HepG2 (cell line): ENCODE results near the gene LSM2. TPM values are rescaled to one million over a fixed set of nuclear protein-coding genes. Genes with fewer than 3 reads are reported as not detected.

Experiments used
- CENPT ChIP-seq: sonication (generic); formaldehyde crosslinking; IDR thresholded peaks from 2 replicates; pipeline ENCODE4 v1.8.0; 2022; ENCODE audit warnings: low read depth, mild to moderate bottlenecking, moderate library complexity, missing genetic modification reagents
- FUBP1 ChIP-seq: sonication (generic); formaldehyde crosslinking; IDR thresholded peaks from 2 replicates; pipeline ENCODE4 v1.5.1; 2020; ENCODE audit warnings: missing genetic modification reagents, mild to moderate bottlenecking, borderline replicate concordance
- HOXD1 ChIP-seq: sonication (generic); formaldehyde crosslinking; IDR thresholded peaks from 2 replicates; pipeline ENCODE4 v1.5.0; 2020; ENCODE audit warnings: missing genetic modification reagents
- MAF1 ChIP-seq: sonication (generic); formaldehyde crosslinking; IDR thresholded peaks from 2 replicates; pipeline ENCODE4 v1.5.0; 2020; ENCODE audit warnings: missing genetic modification reagents, borderline replicate concordance
- MYC ChIP-seq: sonication (generic); formaldehyde crosslinking; IDR thresholded peaks from 2 replicates; pipeline ENCODE4 v1.9.0; 2021; ENCODE audit warnings: missing genetic modification reagents, borderline replicate concordance
- NBN ChIP-seq: fragments of 450-650 bp; conservative IDR thresholded peaks from 2 replicates; pipeline ENCODE4 v1.6.1; 2017
- NFYB ChIP-seq: sonication (generic); formaldehyde crosslinking; IDR thresholded peaks from 2 replicates; pipeline ENCODE4 v1.4.0; 2020; ENCODE audit warnings: missing genetic modification reagents
- NR2C2 ChIP-seq: sonication (generic); formaldehyde crosslinking; IDR thresholded peaks from 2 replicates; pipeline ENCODE4 v1.4.0; 2020; ENCODE audit warnings: missing genetic modification reagents, mild to moderate bottlenecking, moderate library complexity, borderline replicate concordance
- PLSCR1 ChIP-seq: sonication (generic); formaldehyde crosslinking; IDR thresholded peaks from 2 replicates; pipeline ENCODE4 v1.5.0; 2020; ENCODE audit warnings: missing genetic modification reagents, mild to moderate bottlenecking, borderline replicate concordance
- USF2 ChIP-seq, 2 experiments: sonication (generic) in 1 of 2; formaldehyde crosslinking in 1 of 2; IDR thresholded peaks; 2 replicates each; pipeline versions ENCODE4 v1.5.1 to v1.6.1; 2011 to 2020; ENCODE audit warnings: borderline replicate concordance in 1 of 2, low read depth in 1 of 2, low read length in 1 of 2, mild to moderate bottlenecking in 1 of 2, missing genetic modification reagents in 1 of 2, moderate library complexity in 1 of 2
- ZFP1 ChIP-seq: IDR thresholded peaks from 2 replicates; pipeline ENCODE4 v1.6.1; 2016
- ZNF335 ChIP-seq: sonication (generic); formaldehyde crosslinking; IDR thresholded peaks from 2 replicates; pipeline ENCODE4 v1.4.0; 2020; ENCODE audit warnings: missing genetic modification reagents
- ZNF468 ChIP-seq: sonication (generic); formaldehyde crosslinking; IDR thresholded peaks from 2 replicates; pipeline ENCODE4 v1.8.0; 2022; ENCODE audit warnings: mild to moderate bottlenecking, moderate library complexity, missing genetic modification reagents
- ZNF607 ChIP-seq: sonication (generic); formaldehyde crosslinking; IDR thresholded peaks from 2 replicates; pipeline ENCODE4 v1.5.1; 2020; ENCODE audit warnings: missing genetic modification reagents, mild to moderate bottlenecking, borderline replicate concordance
- polyA plus RNA-seq, 8 experiments: library from polyadenylated mRNA; depleted of rRNA in 3 of 8; stranded (reverse) in 7 of 8; unstranded in 1 of 8; fragments of >200 nt; fragmentation: Illumina TruSeq in 4 of 8; extraction: Trizol in 4 of 8; gene quantifications; 2 replicates each; pipeline versions ENCODE4 v1.2.1 to v1.2.3, GENCODE V29; 2011 to 2016; ENCODE audit warnings: low read depth in 4 of 8, missing spikeins in 1 of 8, mixed read lengths in 1 of 8; ENCODE audit not compliant: insufficient read depth in 1 of 8
- total RNA-seq, 5 experiments: library from RNA; depleted of rRNA; stranded (reverse); fragments of >200 nt; fragmentation: Illumina TruSeq; extraction: Trizol; gene quantifications; 2 replicates each; pipeline ENCODE4 v1.2.3, GENCODE V29; 2016; ENCODE audit warnings: low read depth in 1 of 5
- TF ChIP-seq, protein P1 (sequence below): sonication (generic); formaldehyde crosslinking; IDR thresholded peaks from 2 replicates; pipeline ENCODE4 v1.4.0; 2020; ENCODE audit warnings: mild to moderate bottlenecking, missing genetic modification reagents
- TF ChIP-seq, protein P2 (sequence below): sonication (generic); formaldehyde crosslinking; IDR thresholded peaks from 2 replicates; pipeline ENCODE4 v1.5.0; 2020; ENCODE audit warnings: mild to moderate bottlenecking, missing genetic modification reagents
- TF ChIP-seq, protein P3 (sequence below): sonication (generic); formaldehyde crosslinking; IDR thresholded peaks from 2 replicates; pipeline ENCODE4 v1.5.1; 2020; ENCODE audit warnings: mild to moderate bottlenecking, missing genetic modification reagents, moderate library complexity

LSM2 gene
- total and polyA plus RNA-seq, 2 of the 13 experiments (the other 11 are each of a cell fraction or from before 2014, with no cell fraction given) = 69.4 to 90.5 TPM

DNA sequence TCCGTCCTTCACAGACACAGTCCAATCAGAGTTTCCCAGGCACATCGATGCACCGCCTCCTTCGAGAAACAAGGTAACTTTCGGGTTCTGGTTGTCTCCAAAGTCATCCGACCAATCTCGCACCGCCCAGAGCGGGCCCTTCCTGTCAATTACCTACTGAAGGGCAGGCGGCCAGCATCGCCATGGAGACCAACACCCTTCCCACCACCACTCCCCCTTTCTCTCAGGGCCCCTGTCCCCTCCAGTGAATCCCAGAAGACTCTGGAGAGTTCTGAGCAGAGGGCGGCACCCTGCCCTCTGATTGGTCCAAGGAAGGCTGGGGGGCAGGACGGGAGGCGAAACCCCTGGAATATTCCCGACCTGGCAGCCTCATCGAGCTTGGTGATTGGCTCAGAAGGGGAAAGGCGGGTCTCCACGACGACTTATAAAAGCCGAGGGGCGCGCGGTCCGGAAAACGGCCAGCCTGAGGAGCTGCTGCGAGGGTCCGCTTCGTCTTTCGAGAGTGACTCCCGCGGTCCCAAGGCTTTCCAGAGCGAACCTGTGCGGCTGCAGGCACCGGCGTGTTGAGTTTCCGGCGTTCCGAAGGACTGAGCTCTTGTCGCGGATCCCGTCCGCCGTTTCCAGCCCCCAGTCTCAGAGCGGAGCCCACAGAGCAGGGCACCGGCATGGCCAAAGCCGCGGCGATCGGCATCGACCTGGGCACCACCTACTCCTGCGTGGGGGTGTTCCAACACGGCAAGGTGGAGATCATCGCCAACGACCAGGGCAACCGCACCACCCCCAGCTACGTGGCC lies 20.7 kb upstream of the LSM2 start, which contains the start of gene HSPA1B (continued):
- 0 out of 2 replicates have a peak, but pooled peaks have one; percentile 44 for TF ChIP-seq HOXD1
- TF ChIP-seq NBN = no peak
- no peak for TF ChIP-seq NR2C2 (CRISPR knock-in tag)
- TF ChIP-seq ZNF335 (CRISPR knock-in tag) = peak; percentile 97
- no peak for TF ChIP-seq ZFP1
- peak; percentile 77 for TF ChIP-seq MYC
- TF ChIP-seq FUBP1 (CRISPR knock-in tag) = no peak
- TF ChIP-seq MAF1 (CRISPR knock-in tag) = peak; percentile 70; the same call in 1 of the 2 replicates
- TF ChIP-seq ZNF468 (CRISPR knock-in tag) = 0 out of 2 replicates have a peak, but pooled peaks have one; percentile 50
- TF ChIP-seq, protein P1, sequence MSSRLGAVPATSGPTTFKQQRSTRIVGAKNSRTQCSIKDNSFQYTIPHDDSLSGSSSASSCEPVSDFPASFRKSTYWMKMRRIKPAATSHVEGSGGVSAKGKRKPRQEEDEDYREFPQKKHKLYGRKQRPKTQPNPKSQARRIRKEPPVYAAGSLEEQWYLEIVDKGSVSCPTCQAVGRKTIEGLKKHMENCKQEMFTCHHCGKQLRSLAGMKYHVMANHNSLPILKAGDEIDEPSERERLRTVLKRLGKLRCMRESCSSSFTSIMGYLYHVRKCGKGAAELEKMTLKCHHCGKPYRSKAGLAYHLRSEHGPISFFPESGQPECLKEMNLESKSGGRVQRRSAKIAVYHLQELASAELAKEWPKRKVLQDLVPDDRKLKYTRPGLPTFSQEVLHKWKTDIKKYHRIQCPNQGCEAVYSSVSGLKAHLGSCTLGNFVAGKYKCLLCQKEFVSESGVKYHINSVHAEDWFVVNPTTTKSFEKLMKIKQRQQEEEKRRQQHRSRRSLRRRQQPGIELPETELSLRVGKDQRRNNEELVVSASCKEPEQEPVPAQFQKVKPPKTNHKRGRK (CRISPR knock-in tag) = no peak
- TF ChIP-seq USF2 (IDR thresholded peaks at IDR 0.05; ENCODE audit: low read depth, low read length) = no peak
- TF ChIP-seq USF2 (CRISPR knock-in tag; IDR thresholded peaks at IDR 0.05; ENCODE audit: borderline replicate concordance) = no peak
- TF ChIP-seq ZNF607 (CRISPR knock-in tag) = peak; percentile 84; the same call in 1 of the 2 replicates
- TF ChIP-seq PLSCR1 = no peak
- TF ChIP-seq, protein P2, sequence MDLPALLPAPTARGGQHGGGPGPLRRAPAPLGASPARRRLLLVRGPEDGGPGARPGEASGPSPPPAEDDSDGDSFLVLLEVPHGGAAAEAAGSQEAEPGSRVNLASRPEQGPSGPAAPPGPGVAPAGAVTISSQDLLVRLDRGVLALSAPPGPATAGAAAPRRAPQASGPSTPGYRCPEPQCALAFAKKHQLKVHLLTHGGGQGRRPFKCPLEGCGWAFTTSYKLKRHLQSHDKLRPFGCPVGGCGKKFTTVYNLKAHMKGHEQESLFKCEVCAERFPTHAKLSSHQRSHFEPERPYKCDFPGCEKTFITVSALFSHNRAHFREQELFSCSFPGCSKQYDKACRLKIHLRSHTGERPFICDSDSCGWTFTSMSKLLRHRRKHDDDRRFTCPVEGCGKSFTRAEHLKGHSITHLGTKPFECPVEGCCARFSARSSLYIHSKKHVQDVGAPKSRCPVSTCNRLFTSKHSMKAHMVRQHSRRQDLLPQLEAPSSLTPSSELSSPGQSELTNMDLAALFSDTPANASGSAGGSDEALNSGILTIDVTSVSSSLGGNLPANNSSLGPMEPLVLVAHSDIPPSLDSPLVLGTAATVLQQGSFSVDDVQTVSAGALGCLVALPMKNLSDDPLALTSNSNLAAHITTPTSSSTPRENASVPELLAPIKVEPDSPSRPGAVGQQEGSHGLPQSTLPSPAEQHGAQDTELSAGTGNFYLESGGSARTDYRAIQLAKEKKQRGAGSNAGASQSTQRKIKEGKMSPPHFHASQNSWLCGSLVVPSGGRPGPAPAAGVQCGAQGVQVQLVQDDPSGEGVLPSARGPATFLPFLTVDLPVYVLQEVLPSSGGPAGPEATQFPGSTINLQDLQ = no peak; the same call in 1 of the 2 replicates
- TF ChIP-seq CENPT = peak; percentile 55; the same call in 1 of the 2 replicates
- TF ChIP-seq, protein P3, sequence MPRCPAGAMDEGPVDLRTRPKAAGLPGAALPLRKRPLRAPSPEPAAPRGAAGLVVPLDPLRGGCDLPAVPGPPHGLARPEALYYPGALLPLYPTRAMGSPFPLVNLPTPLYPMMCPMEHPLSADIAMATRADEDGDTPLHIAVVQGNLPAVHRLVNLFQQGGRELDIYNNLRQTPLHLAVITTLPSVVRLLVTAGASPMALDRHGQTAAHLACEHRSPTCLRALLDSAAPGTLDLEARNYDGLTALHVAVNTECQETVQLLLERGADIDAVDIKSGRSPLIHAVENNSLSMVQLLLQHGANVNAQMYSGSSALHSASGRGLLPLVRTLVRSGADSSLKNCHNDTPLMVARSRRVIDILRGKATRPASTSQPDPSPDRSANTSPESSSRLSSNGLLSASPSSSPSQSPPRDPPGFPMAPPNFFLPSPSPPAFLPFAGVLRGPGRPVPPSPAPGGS = peak; percentile 81; the same call in 1 of the 2 replicates
- TF ChIP-seq NFYB (CRISPR knock-in tag) = peak; percentile 89
